ENCODE measurements around the gene DMAC2L. TPM values are rescaled to one million over a fixed set of nuclear protein-coding genes. Genes with fewer than 3 reads are reported as not detected.

Gene DMAC2L
- total RNA-seq, 1 experiment from 2014 or later: 8.9 TPM

GRCh38 chr14:50303744-50304471, 8.2 kb upstream of the DMAC2L start:
- POLR2A ChIA-PET: no interaction called here
- CTCF ChIA-PET: interaction anchor here (1.2 kb wide), 1 partner anchor 14 kb away, joined by 5 read pairs; no protein-coding TSS in a partner anchor
- Histone ChIP-seq H3K4me1 (ENCODE audit: control insufficient read depth in 1 of 2, insufficient read depth in 2 of 2, low read length in 2 of 2) (no peaks in the 10 kb centered on the region), H3K27ac (ENCODE audit: low read depth, low read length) (no peak overlapping the region), H3K36me3 (ENCODE audit: control insufficient read depth in 1 of 2, insufficient read depth in 2 of 2, low read length in 2 of 2) (peaks cover 0 to 3% of the 10 kb centered on the region in 2 experiments; a peak in 1 of 4 replicates), H3K79me2 (ENCODE audit: insufficient read depth, low read length) (peaks cover 48% of the 10 kb centered on the region), H3K4me2 (ENCODE audit: low read length) (no peak overlapping the region), H3K9me3 (ENCODE audit: control insufficient read depth in 1 of 2, insufficient read depth in 1 of 2, low read depth in 1 of 2, low read length in 2 of 2) (no peaks in the 10 kb centered on the region), H3K9ac (ENCODE audit: low read length) (no peak overlapping the region), H4K20me1 (ENCODE audit: insufficient read depth) (no peaks in the 10 kb centered on the region), H3K4me3 (replicated peaks in 1 of 2; ENCODE audit: low read depth in 1 of 2, low read length in 2 of 2) (no peak overlapping the region), H3K27me3 (ENCODE audit: insufficient read depth, low read length) (no peaks in the 10 kb centered on the region), H3K9me2 (ENCODE audit: insufficient read depth) (no peaks in the 10 kb centered on the region), H2AFZ (ENCODE audit: low read depth, low read length, poor library complexity, severe bottlenecking) (no peak overlapping the region)
- DNase-seq (ENCODE audit: low read depth, low spot score): no peak
- RAD21 ChIA-PET (ENCODE audit: low non-redundant PET in 1 of 2, low total read pairs in 2 of 2, uncharacterized antibody in 2 of 2, unreplicated experiment in 2 of 2): no interaction called here
- ATAC-seq: no peak
- no peak for TF ChIP-seq REST (IDR thresholded peaks at IDR 0.05; ENCODE audit: low read depth)
- no peak for TF ChIP-seq ZFX (IDR thresholded peaks at IDR 0.05)
- no peak for TF ChIP-seq SP1 (IDR thresholded peaks at IDR 0.05; ENCODE audit: low read depth)
- no peak for TF ChIP-seq ATF3 (IDR thresholded peaks at IDR 0.05)
- TF ChIP-seq ZBTB33 (IDR thresholded peaks at IDR 0.05; ENCODE audit: extremely low read depth, insufficient replicate concordance, low read length): no peak
- TF ChIP-seq TCF7L2 (IDR thresholded peaks at IDR 0.05; ENCODE audit: borderline replicate concordance, extremely low read depth, insufficient read depth, insufficient read length): no peak
- TF ChIP-seq EGR1 (IDR thresholded peaks at IDR 0.05; ENCODE audit: low read depth): no peak
- TF ChIP-seq YY1 (IDR thresholded peaks at IDR 0.05; ENCODE audit: extremely low read depth, insufficient replicate concordance, low read depth, low read length): no peak
- BruUV-seq (replicated peaks): no TSS peak
- intact Hi-C loops (cut with micrococcal nuclease): no loop called here
